HUES48 (cell line): Measurements from ENCODE around the gene FBXL2.

Experiments used
- H3K27ac ChIP-seq: one replicate; pipeline ENCODE4 v1.7.0; 2013; ENCODE audit warnings: low read depth, low read length, inconsistent platforms
- H3K27me3 ChIP-seq: 2 replicates; pipeline ENCODE4 v1.6.1; 2013; ENCODE audit warnings: mild to moderate bottlenecking, low read length; ENCODE audit not compliant: control insufficient read depth, insufficient read depth
- H3K36me3 ChIP-seq: 2 replicates; pipeline ENCODE4 v1.6.1; 2013; ENCODE audit warnings: low read length; ENCODE audit not compliant: control insufficient read depth, insufficient read depth
- H3K4me1 ChIP-seq: 2 replicates; pipeline ENCODE4 v1.6.1; 2013; ENCODE audit warnings: mild to moderate bottlenecking, low read length; ENCODE audit not compliant: control insufficient read depth, insufficient read depth
- H3K4me3 ChIP-seq: 2 replicates; pipeline ENCODE4 v1.5.1; 2013; ENCODE audit warnings: mild to moderate bottlenecking, low read depth, low read length
- H3K9ac ChIP-seq: 2 replicates; pipeline ENCODE4 v1.6.1; 2013; ENCODE audit warnings: mild to moderate bottlenecking, low read depth, low read length, moderate library complexity
- H3K9me3 ChIP-seq: 2 replicates; pipeline ENCODE4 v1.6.1; 2013; ENCODE audit warnings: low read length; ENCODE audit not compliant: control insufficient read depth, insufficient read depth

The FBXL2 gene

DNA sequence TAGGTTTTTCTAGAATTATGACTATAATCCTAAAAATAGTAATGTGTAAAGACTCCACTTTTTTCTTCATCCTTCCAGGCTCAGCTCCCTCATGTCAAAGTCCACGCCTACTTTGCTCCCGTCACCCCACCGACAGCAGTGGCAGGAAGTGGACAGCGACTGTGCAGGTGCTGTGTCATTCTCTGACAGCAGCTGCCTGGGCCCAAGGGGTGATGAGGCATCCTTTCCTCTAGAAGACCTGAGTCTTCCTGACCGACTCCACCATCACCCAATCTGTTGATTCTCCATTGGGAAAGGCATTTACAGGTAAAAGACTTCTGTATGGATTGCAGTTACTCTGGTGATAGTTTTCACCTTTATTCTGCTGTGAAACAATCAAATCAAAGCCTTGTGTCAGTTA lies 108.2 kb downstream of the FBXL2 start:
- peaks cover 50% of the 10 kb centered on the region for H3K36me3 ChIP-seq
- H3K9me3 ChIP-seq, result no peaks in the 10 kb centered on the region
- H3K4me3 ChIP-seq, result no peak overlapping the region
- no peaks in the 10 kb centered on the region for H3K4me1 ChIP-seq
- no peaks in the 10 kb centered on the region for H3K27me3 ChIP-seq
- no peak overlapping the region for H3K27ac ChIP-seq
- H3K9ac ChIP-seq, result no peak overlapping the region

GRCh38 chr3:33386631-33387030 lies 109.4 kb downstream of the FBXL2 start:
- no peaks in the 10 kb centered on the region for H3K27me3 ChIP-seq
- no peaks in the 10 kb centered on the region for H3K9me3 ChIP-seq
- peaks cover 62% of the 10 kb centered on the region for H3K36me3 ChIP-seq
- H3K4me1 ChIP-seq, result no peaks in the 10 kb centered on the region
- H3K4me3 ChIP-seq, result no peak overlapping the region
- H3K27ac ChIP-seq, result no peak overlapping the region
- H3K9ac ChIP-seq, result no peak overlapping the region

DNA sequence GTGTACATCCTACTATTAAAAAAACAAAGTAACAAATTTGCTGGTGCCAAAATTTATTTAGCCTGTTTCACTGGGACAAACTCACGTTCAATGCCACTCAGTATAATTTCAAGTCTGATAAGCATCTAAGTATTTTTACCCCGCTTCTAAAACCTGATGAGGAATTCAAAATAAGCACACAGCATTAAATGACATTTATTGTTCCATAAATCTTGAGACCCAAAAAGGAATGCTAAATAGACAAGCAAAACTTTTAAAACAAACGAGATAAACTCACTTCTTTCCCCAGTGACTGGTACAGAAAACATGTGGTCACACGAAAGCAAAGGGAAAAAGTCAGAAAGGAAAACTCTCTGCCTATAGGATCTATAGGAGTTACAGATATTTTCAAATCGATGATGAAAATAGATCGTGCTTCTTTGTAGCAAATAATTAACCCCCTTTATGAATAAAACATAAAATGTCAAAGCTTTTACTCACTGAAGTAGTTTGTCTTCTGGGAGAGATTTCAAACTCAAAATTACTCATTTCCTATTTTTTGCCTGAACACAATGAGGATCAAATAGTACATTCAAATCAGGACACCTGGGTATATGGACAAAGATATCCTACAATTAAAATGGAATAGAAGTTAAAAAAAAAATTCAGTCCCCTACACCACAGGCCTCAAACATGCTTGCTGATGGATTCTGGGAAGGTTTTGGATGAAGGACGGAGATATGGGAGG lies 111.3 kb downstream of the FBXL2 start:
- H3K27me3 ChIP-seq, result no peaks in the 10 kb centered on the region
- H3K27ac ChIP-seq, result no peak overlapping the region
- H3K9me3 ChIP-seq, result no peaks in the 10 kb centered on the region
- no peaks in the 10 kb centered on the region for H3K4me1 ChIP-seq
- H3K9ac ChIP-seq, result no peak overlapping the region
- no peak overlapping the region for H3K4me3 ChIP-seq
- peaks cover 81% of the 10 kb centered on the region for H3K36me3 ChIP-seq

- Histone ChIP-seq H3K4me3 (no peak overlapping the region), H3K27me3 (no peaks in the 10 kb centered on the region), H3K9ac (no peak overlapping the region), H3K9me3 (no peaks in the 10 kb centered on the region), H3K4me1 (no peaks in the 10 kb centered on the region), H3K27ac (no peak overlapping the region), H3K36me3 (peaks cover 95% of the 10 kb centered on the region)
These were observed 112.7 kb downstream of the FBXL2 start for GRCh38 chr3:33389908-33390307.

DNA sequence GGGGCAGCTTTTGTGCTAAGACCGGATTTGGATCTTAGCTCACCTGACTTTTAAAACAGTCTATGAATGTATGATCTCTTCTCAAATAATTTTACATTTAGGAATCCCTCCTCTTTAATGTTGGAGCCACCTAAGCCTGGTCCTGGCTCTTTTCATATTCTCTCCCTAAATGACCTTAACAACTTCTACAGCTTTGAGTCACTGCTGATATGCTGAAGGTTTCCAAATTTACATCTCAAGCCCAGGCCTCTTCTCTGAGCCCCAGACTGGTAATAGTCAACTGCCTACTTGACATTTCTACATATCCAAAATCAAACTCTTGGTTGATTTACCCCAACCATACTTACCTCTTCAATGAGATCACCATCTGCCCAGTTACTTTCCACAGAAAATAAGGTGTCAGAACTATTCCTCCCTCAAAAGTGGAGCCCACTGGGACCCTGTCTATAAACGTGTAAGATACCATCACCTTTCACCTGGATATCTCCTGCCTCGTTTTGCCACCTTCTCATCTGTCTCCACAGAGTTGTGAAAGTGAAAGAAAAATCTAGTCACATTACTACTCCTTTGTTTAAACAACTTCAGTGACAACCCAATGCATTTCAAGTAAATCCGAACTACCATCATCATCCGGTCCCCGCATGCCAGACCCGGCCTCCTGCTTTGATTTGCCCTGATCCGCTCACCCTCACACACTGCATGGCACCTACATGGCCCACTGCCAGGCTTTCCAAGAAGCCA lies 114.2 kb downstream of the FBXL2 start:
- Histone ChIP-seq H3K9ac (no peak overlapping the region), H3K36me3 (peaks cover 96% of the 10 kb centered on the region), H3K4me1 (no peaks in the 10 kb centered on the region), H3K27me3 (no peaks in the 10 kb centered on the region), H3K4me3 (no peak overlapping the region), H3K9me3 (no peaks in the 10 kb centered on the region), H3K27ac (no peak overlapping the region)

GRCh38 chr3:33392144-33392543 lies 114.9 kb downstream of the FBXL2 start:
- no peaks in the 10 kb centered on the region for H3K4me1 ChIP-seq
- H3K36me3 ChIP-seq, result peaks cover 96% of the 10 kb centered on the region
- no peak overlapping the region for H3K4me3 ChIP-seq
- no peak overlapping the region for H3K27ac ChIP-seq
- no peak overlapping the region for H3K9ac ChIP-seq
- no peaks in the 10 kb centered on the region for H3K9me3 ChIP-seq
- H3K27me3 ChIP-seq, result no peaks in the 10 kb centered on the region

GRCh38 chr3:33392703-33393125 lies 115.5 kb downstream of the FBXL2 start:
- no peaks in the 10 kb centered on the region for H3K4me1 ChIP-seq
- H3K9me3 ChIP-seq, result no peaks in the 10 kb centered on the region
- no peaks in the 10 kb centered on the region for H3K27me3 ChIP-seq
- H3K9ac ChIP-seq, result no peak overlapping the region
- peaks cover 97% of the 10 kb centered on the region for H3K36me3 ChIP-seq
- no peak overlapping the region for H3K4me3 ChIP-seq
- H3K27ac ChIP-seq, result no peak overlapping the region

DNA sequence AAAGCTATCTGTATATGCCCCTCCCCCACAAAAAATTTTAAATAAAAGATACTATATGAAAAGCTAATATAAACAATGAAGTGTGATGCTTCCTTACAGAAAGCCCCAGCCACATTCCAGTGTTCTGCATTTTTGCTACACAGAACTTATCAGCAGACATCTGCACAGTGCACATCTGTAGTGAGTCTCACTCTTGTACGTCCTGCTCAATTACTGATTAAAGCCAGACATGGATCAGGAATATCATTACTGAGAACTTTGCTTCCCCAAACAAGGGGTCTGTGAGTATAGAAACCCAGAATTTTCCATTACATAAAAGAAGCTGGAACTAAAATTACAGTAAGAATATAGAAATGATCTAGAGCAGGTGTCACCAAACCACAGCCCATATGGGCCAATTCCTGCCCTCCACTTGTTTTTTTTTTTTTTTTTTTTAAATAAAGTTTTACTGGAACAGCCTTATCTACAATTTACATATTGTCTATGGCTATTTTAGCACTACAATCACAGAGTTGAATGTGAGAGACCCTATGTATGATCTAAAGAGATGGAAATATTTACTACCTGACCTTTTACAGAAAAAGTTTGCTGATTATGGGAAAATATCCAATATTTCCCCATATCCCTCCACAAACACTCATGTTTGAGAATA lies 117.3 kb downstream of the FBXL2 start:
- Histone ChIP-seq H3K9me3 (no peaks in the 10 kb centered on the region), H3K36me3 (peaks cover 99% of the 10 kb centered on the region), H3K9ac (no peak overlapping the region), H3K4me3 (no peak overlapping the region), H3K27ac (no peak overlapping the region), H3K27me3 (no peaks in the 10 kb centered on the region), H3K4me1 (no peaks in the 10 kb centered on the region)

- H3K27ac ChIP-seq, result no peak overlapping the region
- H3K36me3 ChIP-seq, result peaks cover 99% of the 10 kb centered on the region
- no peaks in the 10 kb centered on the region for H3K4me1 ChIP-seq
- H3K9me3 ChIP-seq, result no peaks in the 10 kb centered on the region
- no peak overlapping the region for H3K9ac ChIP-seq
- no peaks in the 10 kb centered on the region for H3K27me3 ChIP-seq
- no peak overlapping the region for H3K4me3 ChIP-seq
These were observed 118.7 kb downstream of the FBXL2 start for GRCh38 chr3:33395900-33396299.

DNA sequence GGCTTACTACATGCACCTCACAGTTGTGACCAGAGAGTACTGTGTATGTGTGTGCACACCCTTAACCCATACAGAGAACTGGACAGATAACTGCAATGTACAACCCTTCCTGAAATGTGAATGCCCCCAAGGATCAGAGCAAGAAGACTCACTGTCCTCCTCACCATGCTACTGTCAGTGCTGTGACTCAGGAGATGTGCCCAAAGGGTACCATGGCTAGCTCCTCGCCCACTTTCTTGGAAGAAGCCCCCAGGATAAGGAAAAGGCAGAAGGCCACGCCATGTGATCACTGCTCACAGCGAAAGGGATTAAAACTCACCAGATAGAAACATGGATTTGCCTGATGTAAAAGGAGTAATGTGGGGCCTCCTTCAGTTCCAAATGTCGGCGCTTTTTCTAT lies 121.2 kb downstream of the FBXL2 start:
- H3K4me3 ChIP-seq, result no peak overlapping the region
- no peaks in the 10 kb centered on the region for H3K4me1 ChIP-seq
- H3K9me3 ChIP-seq, result no peaks in the 10 kb centered on the region
- peaks cover 99% of the 10 kb centered on the region for H3K36me3 ChIP-seq
- H3K27ac ChIP-seq, result no peak overlapping the region
- H3K27me3 ChIP-seq, result no peaks in the 10 kb centered on the region
- no peak overlapping the region for H3K9ac ChIP-seq

GRCh38 chr3:33401781-33402180 lies 124.5 kb downstream of the FBXL2 start:
- H3K36me3 ChIP-seq, result peaks cover 96% of the 10 kb centered on the region
- no peaks in the 10 kb centered on the region for H3K27me3 ChIP-seq
- no peak overlapping the region for H3K27ac ChIP-seq
- no peaks in the 10 kb centered on the region for H3K4me1 ChIP-seq
- no peaks in the 10 kb centered on the region for H3K9me3 ChIP-seq
- no peak overlapping the region for H3K4me3 ChIP-seq
- H3K9ac ChIP-seq, result no peak overlapping the region
